Globus pallidus (tissue), 1 donor: ENCODE measurements around the gene WLS.

Experiments used
- DNase-seq: peaks from one replicate; pipeline ENCODE4 v3.0.0-alpha.2; 2015; ENCODE audit warnings: low spot score

Gene WLS

DNA sequence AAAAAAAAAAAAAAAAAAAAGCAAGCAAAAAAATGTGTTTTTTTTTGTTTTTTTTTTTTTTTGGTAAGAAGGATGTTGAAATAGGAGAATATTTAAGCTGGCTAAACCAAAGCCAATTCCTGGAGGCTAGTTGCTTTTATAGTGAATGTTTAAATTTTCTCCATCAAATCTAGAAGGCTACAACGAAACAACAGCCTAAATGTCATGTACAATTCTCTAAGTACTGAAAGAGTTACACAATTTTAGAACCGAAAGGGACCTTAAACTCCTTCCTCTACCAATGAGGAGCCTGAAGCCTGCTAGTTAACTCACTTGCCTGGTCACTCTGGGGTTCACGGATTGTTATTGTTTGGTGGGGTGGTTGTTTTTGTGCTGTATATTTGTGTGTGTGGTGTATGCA, 3.5 kb downstream of the WLS start:
- DNase-seq: no peak

DNA sequence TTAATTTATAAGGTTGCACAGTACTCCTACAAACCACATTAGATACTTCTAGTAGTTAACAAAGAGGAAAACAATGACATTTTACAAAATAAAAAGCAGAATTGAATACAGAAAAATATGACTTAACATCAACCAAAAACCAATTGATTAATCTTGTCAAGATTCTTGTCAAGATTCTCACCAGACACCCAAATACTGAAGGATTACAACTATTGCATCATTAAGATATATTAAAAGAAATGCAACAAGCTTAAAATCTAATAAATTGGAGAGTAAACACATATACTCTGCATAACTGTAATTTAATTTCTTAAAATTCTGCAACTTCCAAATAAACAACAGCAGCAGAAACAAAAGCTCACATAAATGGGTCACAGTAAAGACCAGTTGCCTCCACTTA, 4.7 kb downstream of the WLS start:
- DNase-seq: no peak

DNA sequence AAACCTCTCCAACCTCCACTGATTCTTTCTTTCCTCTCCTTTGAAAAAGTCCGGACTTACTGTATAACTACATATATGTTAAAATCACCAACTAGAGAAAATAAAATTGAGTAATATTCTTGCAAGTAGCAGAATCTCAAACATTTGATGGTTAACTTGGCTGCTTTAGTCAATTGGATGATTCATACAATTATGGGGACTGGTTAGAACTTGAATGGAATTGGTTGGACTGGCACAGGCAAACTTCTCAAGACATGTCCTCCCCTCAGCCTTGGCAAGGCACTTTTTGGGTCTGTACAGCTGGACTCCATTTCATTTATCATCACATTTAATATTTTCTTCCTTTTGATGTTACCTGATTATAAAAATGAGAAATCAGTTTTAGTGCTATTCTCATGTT, 6.5 kb downstream of the WLS start:
- no peak for DNase-seq

DNA sequence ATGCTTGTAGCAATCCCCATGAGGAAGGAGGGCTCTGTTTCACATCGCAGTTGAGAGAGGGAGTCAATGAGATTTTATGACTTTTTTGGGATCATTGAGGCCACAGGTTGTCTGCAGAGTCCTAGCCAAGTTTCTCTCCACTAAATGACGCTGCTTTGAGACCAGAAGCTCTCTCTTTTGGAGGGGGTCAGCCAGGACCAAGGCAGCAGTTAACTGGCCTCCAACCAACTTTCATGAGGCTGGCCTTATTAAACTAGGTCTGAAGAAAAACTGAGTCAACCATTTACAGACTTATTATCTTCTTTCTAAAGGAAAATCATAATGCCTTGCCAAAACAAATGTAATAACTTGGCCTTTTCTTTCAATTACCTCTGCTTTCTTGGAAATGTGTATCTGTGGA, 8.6 kb downstream of the WLS start:
- no peak for DNase-seq

DNA sequence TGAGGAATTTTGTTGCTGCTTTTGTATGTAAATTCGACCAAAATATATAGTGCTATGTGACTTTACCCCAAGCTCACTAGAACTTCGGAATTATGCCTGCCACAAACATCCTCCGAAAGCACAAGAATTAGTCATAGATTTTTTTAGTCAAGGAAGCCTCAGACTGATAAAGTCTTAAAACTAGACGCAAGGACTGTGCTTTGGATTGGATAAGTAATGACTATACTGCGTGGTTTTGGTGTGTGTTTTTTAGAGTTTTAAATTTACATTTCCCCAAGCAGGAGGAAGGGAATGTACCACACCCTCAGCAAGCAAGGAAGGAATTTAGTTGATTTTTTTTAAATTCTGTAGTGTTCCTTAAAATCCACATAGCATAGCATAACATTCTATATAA, 10.3 kb downstream of the WLS start:
- DNase-seq: no peak

DNA sequence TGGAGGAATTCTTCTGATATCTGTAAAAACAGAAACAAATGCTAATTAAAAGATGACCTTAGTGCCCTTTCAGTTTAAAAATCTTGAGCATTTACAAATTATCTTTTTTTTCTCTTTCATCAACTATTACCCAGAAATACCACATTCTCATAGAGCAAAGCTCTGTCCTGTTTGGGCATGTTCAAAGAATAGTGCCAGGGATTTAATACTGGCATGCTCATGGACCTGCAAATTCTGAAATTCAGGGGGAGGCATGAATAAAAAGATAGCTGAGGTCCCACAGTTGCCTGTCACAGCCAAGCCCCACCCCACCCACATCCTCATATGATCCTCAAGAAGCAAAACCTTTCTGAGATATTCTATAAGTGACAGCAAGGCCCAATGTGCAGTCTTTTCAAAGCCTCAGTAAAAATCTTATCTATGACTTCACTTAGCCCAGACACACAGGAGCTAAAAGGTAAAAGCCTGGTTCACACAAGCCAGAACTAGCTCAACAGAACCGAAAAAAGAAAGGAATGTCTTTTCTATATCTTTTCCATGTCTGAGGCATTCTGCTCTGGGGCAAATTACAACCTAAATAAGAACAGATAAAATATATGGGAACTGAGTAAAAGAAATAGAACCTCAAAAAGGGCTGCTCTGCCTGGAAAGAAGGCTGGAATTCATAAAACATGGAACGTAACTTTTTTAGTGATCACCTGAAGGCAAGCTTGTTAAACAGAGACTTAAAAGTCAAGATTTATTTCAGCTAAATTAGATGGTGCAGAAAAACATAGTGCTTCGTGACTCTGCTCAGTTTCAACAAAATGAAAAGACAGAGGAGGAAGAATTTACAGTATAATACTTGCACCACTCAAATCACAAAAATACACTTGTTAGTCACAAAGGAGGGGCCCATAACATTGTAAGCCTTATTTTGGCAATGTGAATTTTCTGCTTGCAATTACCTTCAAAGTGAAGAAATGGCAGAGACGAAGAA, 11.0 kb downstream of the WLS start:
- no peak for DNase-seq

DNA sequence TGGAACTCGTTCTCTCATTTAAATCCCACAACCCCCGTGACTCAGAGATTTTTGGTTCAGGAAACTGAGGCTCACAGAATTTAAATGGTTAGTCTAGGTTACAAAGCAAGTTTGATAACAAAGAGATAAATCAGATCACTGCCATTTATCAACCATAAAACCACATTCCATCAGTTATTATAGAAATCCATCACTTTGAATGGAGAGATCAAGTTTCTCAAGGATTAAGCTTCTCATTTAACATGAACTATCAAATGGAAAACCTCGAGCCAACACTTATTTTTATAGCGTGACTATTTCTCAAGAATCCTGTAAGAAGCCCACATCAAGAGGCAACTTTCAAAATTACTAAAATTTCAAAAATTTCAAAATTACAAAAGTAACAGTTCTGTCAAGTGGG, 11.9 kb downstream of the WLS start:
- no peak for DNase-seq

DNA sequence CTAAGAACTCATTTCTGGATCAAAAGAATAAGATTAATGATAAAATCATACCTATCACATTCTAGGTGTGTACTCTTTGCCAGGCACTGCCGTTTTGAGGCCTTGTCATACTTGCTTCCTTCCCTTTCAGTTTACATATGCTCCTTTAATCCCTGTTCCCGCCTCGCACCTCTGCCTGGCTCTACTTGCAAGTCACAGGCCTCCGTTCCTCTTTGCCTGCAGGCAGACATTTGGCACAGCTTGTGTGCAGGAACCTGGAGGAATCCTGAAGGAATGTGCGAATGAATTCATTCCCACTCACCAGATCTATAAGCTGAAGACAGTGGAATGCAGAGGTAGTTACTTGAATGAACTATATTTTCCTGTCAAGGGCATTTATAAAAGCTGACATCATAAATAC, 13.8 kb downstream of the WLS start:
- no peak for DNase-seq

DNA sequence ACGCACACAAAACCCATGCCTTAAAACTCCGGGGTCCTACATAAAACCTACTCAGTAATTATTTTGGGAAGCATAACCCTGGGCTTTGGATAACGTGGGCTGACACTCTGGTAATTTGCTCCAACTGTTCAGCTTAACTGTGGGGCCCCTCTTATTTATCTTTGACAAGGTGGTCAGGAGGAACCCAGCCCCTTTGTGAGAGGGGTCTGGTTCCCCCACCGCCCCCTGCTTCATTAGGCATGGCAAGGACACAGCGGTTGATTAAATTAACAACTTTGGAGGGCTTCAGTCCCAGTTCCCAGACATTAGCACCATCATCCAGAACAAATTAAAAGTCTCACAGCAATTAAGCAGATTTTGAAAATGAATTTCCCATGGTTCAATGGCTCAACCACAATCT, 14.7 kb downstream of the WLS start:
- no peak for DNase-seq

DNA sequence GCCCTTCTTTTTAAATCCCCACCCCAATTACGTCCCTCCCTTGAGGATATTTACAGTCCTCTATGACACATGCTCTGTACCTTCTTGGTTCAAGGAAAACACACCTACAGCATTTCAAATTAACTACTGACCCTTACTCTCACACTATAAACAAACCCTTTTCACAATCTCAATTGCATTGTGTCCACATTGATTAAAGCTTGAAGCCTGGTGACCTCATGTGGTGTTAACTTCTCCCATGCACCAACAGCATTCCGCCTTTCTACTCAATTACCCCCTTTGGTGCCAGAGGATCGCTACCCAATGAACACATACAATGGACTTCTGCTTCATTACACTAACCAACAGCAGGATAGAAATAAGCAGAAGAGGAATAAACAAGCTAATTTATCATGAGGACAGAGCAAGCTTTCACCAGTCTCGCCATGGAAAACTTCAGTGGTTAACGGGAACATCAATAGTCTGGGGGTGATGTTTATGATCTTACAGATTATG, 15.2 kb downstream of the WLS start:
- DNase-seq: no peak

DNA sequence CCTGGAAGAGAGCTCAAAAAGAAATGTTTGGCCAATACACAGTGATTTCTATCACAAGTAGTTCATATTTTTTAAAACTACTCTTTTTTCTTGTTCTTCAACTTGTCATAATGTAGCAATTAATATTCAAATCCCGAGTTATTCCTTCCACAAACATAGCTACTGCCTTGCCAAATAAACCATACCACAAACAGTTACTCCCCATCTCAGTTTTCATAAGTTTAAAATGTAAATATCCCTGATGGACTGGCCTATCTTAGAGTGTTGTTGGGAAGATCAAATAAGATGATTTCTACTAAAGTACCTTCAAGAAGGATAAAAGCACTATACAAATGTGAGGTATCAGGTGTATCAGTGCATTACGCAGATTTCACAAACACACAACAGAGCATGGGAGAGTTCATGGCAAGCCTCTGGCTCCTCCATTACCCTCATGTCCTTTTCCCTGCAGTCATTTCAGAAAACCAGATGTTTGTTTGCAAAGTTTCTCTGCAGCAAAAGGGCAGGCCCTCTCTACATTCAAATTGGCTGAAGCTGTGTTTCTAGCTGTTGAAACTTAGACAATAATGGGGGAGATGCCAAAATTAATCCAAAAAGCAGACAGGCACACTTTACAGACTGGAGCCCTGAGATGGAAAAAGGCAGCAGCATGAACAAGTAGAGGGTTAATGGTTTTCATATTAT, 16.1 kb downstream of the WLS start:
- DNase-seq: no peak

DNA sequence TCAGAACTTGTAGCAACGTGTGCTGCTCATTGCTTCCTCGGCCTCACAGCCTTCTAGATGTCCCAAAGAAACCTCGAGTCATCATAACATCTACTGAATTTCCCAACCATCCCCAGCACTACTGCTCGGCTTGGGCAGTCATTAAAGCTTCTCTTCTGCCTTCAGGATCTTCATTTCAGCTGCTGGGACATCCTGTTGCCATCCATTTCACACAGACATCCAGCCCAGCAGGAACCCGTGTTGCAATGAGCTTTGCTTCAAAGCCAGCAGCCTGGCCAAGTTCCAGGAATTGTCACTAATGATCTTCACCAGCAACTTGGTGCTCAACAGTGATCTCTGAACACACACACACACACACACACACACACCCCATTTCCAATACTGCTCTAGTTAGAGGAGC, 18.5 kb downstream of the WLS start:
- no peak for DNase-seq

DNA sequence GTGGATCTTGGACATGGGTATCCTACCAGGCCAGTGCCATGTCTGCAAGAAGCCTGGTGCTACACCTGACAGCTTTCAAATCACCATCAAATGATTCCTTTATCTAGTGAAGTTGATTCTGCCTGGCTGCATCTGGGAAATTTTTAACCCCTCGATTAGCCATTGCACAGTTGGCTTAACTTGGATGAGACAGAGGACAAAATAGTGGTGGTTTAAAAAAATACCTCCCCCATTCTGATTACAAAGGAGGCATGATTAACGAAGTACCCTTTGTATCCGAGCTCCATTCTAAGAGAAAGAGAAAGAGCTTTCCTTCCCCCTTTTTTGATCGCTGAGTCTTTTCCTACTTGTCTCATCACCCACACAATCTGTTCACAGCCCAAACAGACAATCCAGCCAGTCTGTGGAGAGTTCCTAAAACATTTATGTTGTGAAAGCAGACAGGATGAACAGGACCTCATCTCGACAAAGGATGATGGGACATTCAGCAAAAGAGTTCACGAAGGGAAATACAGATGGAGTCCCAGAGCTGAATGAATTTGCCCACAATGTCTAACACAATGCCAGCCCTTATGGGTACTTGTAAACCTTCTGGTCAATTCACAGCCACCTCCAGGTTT, 20.5 kb downstream of the WLS start:
- DNase-seq: no peak

DNA sequence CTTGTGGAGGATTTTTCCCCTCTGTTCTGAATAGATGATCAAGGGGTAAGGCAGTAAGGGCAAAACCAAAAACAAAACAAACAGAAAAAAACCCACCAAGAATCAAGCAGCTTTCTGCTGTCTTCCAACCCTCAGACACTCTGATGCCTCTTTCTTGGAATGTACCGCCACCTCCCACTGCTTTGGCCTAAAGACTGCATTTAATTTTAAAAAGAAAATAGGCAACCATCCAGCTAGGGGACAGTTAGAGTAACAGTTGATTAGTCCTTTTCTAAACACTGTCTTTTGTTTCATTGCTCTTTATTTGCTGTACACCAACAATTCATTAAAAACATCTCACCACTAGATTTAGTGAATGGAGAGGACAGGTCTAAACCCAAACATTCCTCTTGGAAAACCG, 21.5 kb downstream of the WLS start:
- no peak for DNase-seq

DNA sequence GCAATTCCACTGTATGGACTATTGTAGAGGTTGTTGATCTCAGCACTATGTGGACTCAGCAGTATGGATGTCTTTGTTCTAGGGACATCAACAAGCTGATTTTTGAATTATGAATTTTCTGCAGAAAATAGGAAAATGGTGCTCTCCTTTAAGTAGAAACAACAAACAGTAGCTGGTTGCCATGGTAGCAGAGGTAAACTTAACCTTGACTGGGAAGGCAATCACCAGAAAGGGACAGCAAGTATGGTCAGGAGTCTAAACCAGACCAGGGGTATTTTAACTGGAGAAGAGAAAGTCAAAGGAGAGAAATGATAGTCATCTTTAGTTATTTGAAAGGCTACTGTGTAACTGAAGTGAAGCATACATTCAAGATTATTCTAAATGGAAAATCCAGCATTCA, 22.3 kb downstream of the WLS start:
- DNase-seq: no peak

DNA sequence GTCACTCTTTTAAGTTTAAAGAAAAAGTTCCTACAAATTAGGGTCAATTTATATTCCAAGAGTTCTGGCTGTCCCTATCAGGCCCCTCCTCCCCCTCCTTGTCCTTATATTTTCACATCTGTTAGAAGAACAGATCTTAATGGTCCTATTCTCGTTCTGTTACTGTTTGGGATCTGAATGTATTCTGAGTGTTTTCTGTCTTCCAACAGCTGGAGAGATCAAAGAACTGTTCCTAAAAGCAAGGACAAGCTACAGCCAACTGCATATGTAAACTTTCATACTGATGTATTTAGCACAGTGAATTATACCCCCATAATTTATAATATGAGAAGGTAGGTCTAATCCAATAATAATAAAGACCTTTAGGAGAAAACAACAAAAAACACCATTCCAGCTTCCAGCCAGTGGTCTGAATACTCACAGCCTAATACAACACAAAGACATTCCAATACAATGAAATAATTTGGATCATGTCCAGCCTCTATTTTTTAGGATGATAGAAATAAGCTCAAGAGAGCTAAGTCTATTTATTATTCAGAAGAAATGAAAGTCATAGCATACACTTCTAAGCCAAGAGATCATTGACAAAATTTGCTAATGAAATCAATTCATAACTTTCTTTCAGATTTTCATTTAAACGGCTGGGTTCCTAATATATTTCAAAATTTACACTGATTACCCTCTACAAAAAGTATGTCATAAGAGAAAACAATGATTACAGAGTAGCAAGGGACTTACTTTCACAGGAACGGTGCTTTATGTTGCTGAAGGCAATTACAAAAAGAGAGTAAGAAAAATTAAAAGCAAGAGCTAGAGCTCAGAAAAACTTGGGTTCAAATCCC, 25.3 kb downstream of the WLS start:
- no peak for DNase-seq

DNA sequence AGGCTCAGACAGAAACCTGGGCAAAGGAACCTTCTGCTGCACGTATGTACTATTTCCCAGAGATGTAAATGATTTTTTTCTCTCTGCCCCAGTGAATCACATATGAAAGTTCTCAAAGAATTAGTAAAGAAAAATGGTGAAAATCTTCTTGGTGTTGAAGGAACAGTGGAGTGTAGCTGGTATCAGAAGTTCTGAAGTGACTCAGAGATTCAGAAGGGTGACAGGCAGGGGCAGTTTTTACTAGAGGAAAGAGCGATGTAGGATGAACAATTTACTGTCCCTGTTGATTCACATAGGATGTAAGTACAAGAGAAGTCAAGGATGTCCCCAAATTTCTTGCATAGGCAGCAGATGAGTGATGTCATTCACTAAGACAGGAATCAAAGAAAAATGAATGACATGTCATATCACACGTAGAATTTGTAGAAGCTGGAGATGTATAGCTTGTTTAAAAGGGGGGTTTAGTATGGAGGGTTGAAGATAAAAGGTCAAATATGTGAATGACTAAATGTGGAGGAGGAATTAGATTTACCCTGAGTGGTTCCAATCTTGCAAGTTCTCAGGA, 26.4 kb downstream of the WLS start:
- DNase-seq: no peak

DNA sequence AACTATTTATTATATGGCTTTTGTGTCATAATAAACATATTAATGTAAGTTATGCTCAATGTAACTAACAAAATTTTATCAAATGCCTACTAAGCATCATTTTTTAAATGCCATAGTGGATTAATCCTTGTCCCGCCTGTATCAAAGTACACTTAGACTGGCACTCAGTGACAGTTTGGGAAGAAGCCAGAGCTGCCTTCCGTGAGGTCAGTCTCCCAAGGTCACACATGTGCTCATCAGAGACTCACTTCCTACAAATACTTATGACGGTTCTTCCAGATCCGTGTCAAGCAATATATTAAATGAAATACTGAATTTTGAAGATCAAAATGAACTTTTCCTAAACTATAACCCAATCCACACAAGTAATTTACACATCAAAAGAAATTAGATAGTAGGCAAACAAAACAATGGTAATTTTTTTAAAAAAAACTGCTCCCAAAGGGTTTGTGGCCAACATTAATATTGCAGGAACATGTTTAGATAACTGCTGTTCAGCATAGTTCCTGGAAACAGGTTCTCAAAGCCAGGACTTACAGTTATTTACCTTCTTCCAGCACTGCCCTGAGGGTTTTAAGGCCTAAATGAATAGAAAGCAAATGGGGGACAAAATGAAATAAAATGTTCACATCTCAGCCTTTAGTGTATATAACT, 27.2 kb downstream of the WLS start:
- no peak for DNase-seq

DNA sequence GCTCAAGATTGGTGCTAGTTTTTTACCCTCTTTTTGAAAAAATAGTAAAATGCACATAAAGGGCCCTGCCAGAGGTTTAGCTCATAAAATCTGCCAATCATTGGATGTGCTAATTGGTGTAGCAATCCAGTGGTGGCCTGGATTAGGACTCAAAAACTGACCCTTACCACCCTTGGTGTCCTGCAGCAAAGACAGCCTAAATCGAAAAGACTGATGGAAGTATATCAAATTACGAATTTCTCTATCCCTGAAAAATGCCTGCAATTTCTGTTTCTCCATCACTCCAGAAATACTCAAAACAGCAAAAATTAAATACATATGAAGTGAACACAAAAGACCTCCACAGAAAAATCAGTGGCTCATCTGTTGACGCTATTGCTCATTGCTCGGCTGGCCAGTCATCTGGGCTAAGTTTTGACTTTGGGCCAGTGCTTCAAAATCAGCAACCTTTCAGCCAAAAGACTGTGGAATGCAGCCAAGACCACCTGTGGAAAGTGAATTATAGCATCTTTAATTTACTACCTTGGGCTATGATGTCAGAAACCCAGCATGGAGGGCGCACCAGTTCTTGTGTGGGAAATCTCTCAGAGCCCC, 30.0 kb downstream of the WLS start:
- no peak for DNase-seq

DNA sequence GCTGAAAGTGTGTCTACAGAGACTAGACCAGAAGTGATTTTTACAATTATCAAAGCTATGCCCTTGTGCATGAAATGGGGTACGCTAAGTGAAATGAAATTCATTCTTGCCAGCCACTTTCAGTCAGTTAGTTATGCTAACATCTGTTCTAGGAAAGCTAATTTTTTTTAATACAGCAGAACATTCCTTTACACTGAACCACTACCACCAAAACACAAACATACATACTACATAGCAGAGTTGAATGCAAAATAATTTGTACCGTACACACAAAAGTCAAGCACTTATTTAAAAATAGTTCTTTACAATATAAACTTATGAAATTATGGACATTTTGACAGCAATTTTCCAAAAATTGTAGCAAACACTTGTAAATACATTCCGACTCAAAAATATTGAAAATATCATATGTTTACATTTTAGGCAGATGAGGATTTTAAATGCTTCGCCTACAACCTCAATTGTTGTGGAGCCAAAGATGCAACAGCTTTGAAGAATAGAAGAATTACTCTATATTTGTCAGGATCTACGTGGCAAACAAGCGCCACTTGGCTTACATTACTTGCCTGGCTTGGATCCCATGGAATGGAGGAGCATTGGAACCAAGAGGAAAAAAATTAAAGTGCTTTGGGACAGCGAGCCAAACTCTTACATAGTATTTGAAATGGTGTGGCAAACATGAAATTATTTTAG, 30.6 kb downstream of the WLS start:
- no peak for DNase-seq
